ENCODE data around the gene C3orf70.

C3orf70 gene

GRCh38 chr3:185112186-185112585, 40.7 kb downstream of the C3orf70 start:
- TF ChIP-seq REST (IDR thresholded peaks at IDR 0.05; ENCODE audit: low read depth) (no peak), TAF1 (IDR thresholded peaks at IDR 0.05; ENCODE audit: low read depth) (no peak), RAD21 (IDR thresholded peaks at IDR 0.05; ENCODE audit: low read depth) (no peak), TCF12 (IDR thresholded peaks at IDR 0.05; ENCODE audit: low read depth) (no peak), USF1 (IDR thresholded peaks at IDR 0.05) (no peak), YY1 (IDR thresholded peaks at IDR 0.05; ENCODE audit: low read depth) (no peak), EP300 (IDR thresholded peaks at IDR 0.05; ENCODE audit: borderline replicate concordance) (no peak), CEBPB (IDR thresholded peaks at IDR 0.05) (no peak), EGR1 (IDR thresholded peaks at IDR 0.05) (no peak), ZBTB7A (IDR thresholded peaks at IDR 0.05; ENCODE audit: low read depth) (no peak), NFIC (IDR thresholded peaks at IDR 0.05) (no peak), MAX (IDR thresholded peaks at IDR 0.05) (no peak), TEAD4 (IDR thresholded peaks at IDR 0.05) (no peak)

GRCh38 chr3:185103359-185104127, 49.3 kb downstream of the C3orf70 start:
- TF ChIP-seq YY1 (IDR thresholded peaks at IDR 0.05; ENCODE audit: low read depth), result no peak
- TF ChIP-seq CEBPB (IDR thresholded peaks at IDR 0.05), result no peak
- TF ChIP-seq REST (IDR thresholded peaks at IDR 0.05; ENCODE audit: low read depth), result no peak
- TF ChIP-seq FOXM1 (IDR thresholded peaks at IDR 0.05; ENCODE audit: borderline replicate concordance, low read depth), result no peak
- TF ChIP-seq USF1 (IDR thresholded peaks at IDR 0.05), result no peak
- TF ChIP-seq ZBTB7A (IDR thresholded peaks at IDR 0.05; ENCODE audit: low read depth), result no peak
- TF ChIP-seq NFIC (IDR thresholded peaks at IDR 0.05), result no peak
- TF ChIP-seq TCF12 (IDR thresholded peaks at IDR 0.05; ENCODE audit: low read depth), result no peak
- TF ChIP-seq EP300 (IDR thresholded peaks at IDR 0.05; ENCODE audit: borderline replicate concordance), result no peak
- TF ChIP-seq TAF1 (IDR thresholded peaks at IDR 0.05; ENCODE audit: low read depth), result no peak
- TF ChIP-seq CREB1 (IDR thresholded peaks at IDR 0.05; ENCODE audit: low read depth), result no peak
- TF ChIP-seq EGR1 (IDR thresholded peaks at IDR 0.05), result no peak
- no peak for TF ChIP-seq TEAD4 (IDR thresholded peaks at IDR 0.05)
- TF ChIP-seq MAX (IDR thresholded peaks at IDR 0.05), result no peak
- TF ChIP-seq RAD21 (IDR thresholded peaks at IDR 0.05; ENCODE audit: low read depth), result no peak

- TF ChIP-seq RAD21 (IDR thresholded peaks at IDR 0.05; ENCODE audit: low read depth) (no peak), CREB1 (IDR thresholded peaks at IDR 0.05; ENCODE audit: low read depth) (no peak), ZBTB7A (IDR thresholded peaks at IDR 0.05; ENCODE audit: low read depth) (no peak)
These were observed 58.2 kb downstream of the C3orf70 start for GRCh38 chr3:185094697-185095096.

GRCh38 chr3:185093116-185093515, 59.7 kb downstream of the C3orf70 start:
- TF ChIP-seq TCF12 (IDR thresholded peaks at IDR 0.05; ENCODE audit: low read depth) (no peak), REST (IDR thresholded peaks at IDR 0.05; ENCODE audit: low read depth) (no peak), TEAD4 (IDR thresholded peaks at IDR 0.05) (no peak), ZBTB7A (IDR thresholded peaks at IDR 0.05; ENCODE audit: low read depth) (no peak), NFIC (IDR thresholded peaks at IDR 0.05) (no peak), EGR1 (IDR thresholded peaks at IDR 0.05) (no peak), RAD21 (IDR thresholded peaks at IDR 0.05; ENCODE audit: low read depth) (no peak), YY1 (IDR thresholded peaks at IDR 0.05; ENCODE audit: low read depth) (no peak), MAX (IDR thresholded peaks at IDR 0.05) (no peak), TAF1 (IDR thresholded peaks at IDR 0.05; ENCODE audit: low read depth) (no peak), FOXM1 (IDR thresholded peaks at IDR 0.05; ENCODE audit: borderline replicate concordance, low read depth) (no peak), EP300 (IDR thresholded peaks at IDR 0.05; ENCODE audit: borderline replicate concordance) (no peak), USF1 (IDR thresholded peaks at IDR 0.05) (no peak), CEBPB (IDR thresholded peaks at IDR 0.05) (no peak), CREB1 (IDR thresholded peaks at IDR 0.05; ENCODE audit: low read depth) (no peak)

Data from Ishikawa (cell line).